ENCODE measurements around the gene EPAS1.

EPAS1 gene

GRCh38 chr2:46303822-46304221, 6.6 kb downstream of the EPAS1 start:
- H3K4me1 ChIP-seq (ENCODE audit: insufficient read depth, low read length) = peaks cover 29% of the 10 kb centered on the region

DNA sequence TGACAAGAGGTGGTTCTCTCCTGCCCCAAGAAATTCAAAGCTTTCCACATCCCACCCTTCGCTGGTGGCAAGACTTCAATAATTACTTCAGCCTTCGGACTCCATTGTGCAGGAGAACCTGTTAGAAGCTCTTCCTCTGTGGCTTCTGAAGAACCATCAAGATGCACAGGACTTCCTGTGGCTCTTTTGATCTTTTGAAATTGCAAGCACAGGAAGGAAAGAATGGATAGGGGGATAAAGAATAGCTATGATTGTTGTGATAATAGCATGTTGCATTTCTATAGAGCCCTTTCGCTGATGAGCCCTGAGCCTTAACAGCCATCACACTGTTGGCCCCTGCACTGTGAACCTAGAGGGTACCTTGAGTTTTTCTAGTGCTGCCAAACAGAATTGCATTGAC, 7.4 kb downstream of the EPAS1 start:
- peaks cover 24% of the 10 kb centered on the region for H3K4me1 ChIP-seq (ENCODE audit: insufficient read depth, low read length)
- 53% methylated on average over 3 of the region's 3 CpGs for WGBS
- H3K9ac ChIP-seq (ENCODE audit: low read depth, low read length) = no peak overlapping the region
- no peak overlapping the region for H3K27ac ChIP-seq (ENCODE audit: low read depth, low read length)
- H3K36me3 ChIP-seq (ENCODE audit: insufficient read depth, low read length) = no peaks in the 10 kb centered on the region
- H3K27me3 ChIP-seq (ENCODE audit: insufficient read depth, low read length) = peaks cover 41% of the 10 kb centered on the region
- H3K9me3 ChIP-seq (ENCODE audit: insufficient read depth, low read depth, low read length) = 0 out of 2 replicates have a peak, but pooled peaks cover 6% of the 10 kb centered on the region
- H3K4me3 ChIP-seq (ENCODE audit: low read length) = no peak overlapping the region

More at GRCh38 chr2:46303822-46304221, 6.6 kb downstream of the EPAS1 start:
- Histone ChIP-seq H3K9ac (ENCODE audit: low read depth, low read length) (no peak overlapping the region), H3K27me3 (ENCODE audit: insufficient read depth, low read length) (peaks cover 49% of the 10 kb centered on the region), H3K36me3 (ENCODE audit: insufficient read depth, low read length) (no peaks in the 10 kb centered on the region), H3K9me3 (ENCODE audit: insufficient read depth, low read depth, low read length) (0 out of 2 replicates have a peak, but pooled peaks cover 6% of the 10 kb centered on the region), H3K27ac (ENCODE audit: low read depth, low read length) (no peak overlapping the region), H3K4me3 (ENCODE audit: low read length) (no peak overlapping the region)
- 89% methylated on average over 5 of the region's 5 CpGs for WGBS

GRCh38 chr2:46305187-46305586, 8.0 kb downstream of the EPAS1 start:
- 96% methylated on average over 3 of the region's 3 CpGs for WGBS
- Histone ChIP-seq H3K4me1 (ENCODE audit: insufficient read depth, low read length) (peaks cover 18% of the 10 kb centered on the region), H3K9ac (ENCODE audit: low read depth, low read length) (no peak overlapping the region), H3K4me3 (ENCODE audit: low read length) (no peak overlapping the region), H3K36me3 (ENCODE audit: insufficient read depth, low read length) (no peaks in the 10 kb centered on the region), H3K9me3 (ENCODE audit: insufficient read depth, low read depth, low read length) (0 out of 2 replicates have a peak, but pooled peaks cover 6% of the 10 kb centered on the region), H3K27ac (ENCODE audit: low read depth, low read length) (no peak overlapping the region), H3K27me3 (ENCODE audit: insufficient read depth, low read length) (peaks cover 35% of the 10 kb centered on the region)

GRCh38 chr2:46305767-46306166, 8.6 kb downstream of the EPAS1 start:
- no peak overlapping the region for H3K9ac ChIP-seq (ENCODE audit: low read depth, low read length)
- peaks cover 15% of the 10 kb centered on the region for H3K4me1 ChIP-seq (ENCODE audit: insufficient read depth, low read length)
- 0 out of 2 replicates have a peak, but pooled peaks cover 6% of the 10 kb centered on the region for H3K9me3 ChIP-seq (ENCODE audit: insufficient read depth, low read depth, low read length)
- H3K36me3 ChIP-seq (ENCODE audit: insufficient read depth, low read length) = no peaks in the 10 kb centered on the region
- no peak overlapping the region for H3K27ac ChIP-seq (ENCODE audit: low read depth, low read length)
- peaks cover 30% of the 10 kb centered on the region for H3K27me3 ChIP-seq (ENCODE audit: insufficient read depth, low read length)
- H3K4me3 ChIP-seq (ENCODE audit: low read length) = no peak overlapping the region
- WGBS = 93% methylated on average over 4 of the region's 4 CpGs

DNA sequence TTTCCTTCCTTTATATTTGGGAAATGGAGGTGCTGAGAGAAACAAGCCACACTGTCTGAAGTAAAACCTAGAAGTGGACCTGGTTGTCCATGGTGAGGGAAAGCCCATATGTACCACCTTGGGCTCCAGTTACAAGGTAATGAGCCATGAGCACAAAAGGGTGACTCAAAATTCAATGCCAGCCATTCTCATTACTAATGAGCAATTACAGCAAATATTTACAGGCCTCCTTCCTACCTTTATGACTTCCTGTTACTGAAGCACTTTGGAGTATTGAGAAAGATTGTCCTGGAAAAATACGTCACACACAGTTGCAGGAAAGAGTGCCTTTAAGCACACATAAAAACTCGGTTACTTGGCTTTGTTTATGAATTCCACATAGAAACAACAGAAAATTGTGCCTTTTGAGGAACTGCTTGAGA, 9.1 kb downstream of the EPAS1 start:
- no peak overlapping the region for H3K4me3 ChIP-seq (ENCODE audit: low read length)
- 92% methylated on average over 2 of the region's 2 CpGs for WGBS
- no peaks in the 10 kb centered on the region for H3K36me3 ChIP-seq (ENCODE audit: insufficient read depth, low read length)
- peaks cover 24% of the 10 kb centered on the region for H3K27me3 ChIP-seq (ENCODE audit: insufficient read depth, low read length)
- H3K4me1 ChIP-seq (ENCODE audit: insufficient read depth, low read length) = peaks cover 15% of the 10 kb centered on the region
- 0 out of 2 replicates have a peak, but pooled peaks cover 6% of the 10 kb centered on the region for H3K9me3 ChIP-seq (ENCODE audit: insufficient read depth, low read depth, low read length)
- H3K9ac ChIP-seq (ENCODE audit: low read depth, low read length) = no peak overlapping the region
- H3K27ac ChIP-seq (ENCODE audit: low read depth, low read length) = no peak overlapping the region

- H3K9me3 ChIP-seq (ENCODE audit: insufficient read depth, low read depth, low read length) = 0 out of 2 replicates have a peak, but pooled peaks cover 6% of the 10 kb centered on the region
- H3K4me3 ChIP-seq (ENCODE audit: low read length) = no peak overlapping the region
- peaks cover 15% of the 10 kb centered on the region for H3K4me1 ChIP-seq (ENCODE audit: insufficient read depth, low read length)
- no peak overlapping the region for H3K27ac ChIP-seq (ENCODE audit: low read depth, low read length)
- no peaks in the 10 kb centered on the region for H3K36me3 ChIP-seq (ENCODE audit: insufficient read depth, low read length)
- 96% methylated on average over 8 of the region's 8 CpGs for WGBS
- H3K27me3 ChIP-seq (ENCODE audit: insufficient read depth, low read length) = peaks cover 16% of the 10 kb centered on the region
- H3K9ac ChIP-seq (ENCODE audit: low read depth, low read length) = no peak overlapping the region
Measured at GRCh38 chr2:46306988-46307655, 9.9 kb downstream of the EPAS1 start.

DNA sequence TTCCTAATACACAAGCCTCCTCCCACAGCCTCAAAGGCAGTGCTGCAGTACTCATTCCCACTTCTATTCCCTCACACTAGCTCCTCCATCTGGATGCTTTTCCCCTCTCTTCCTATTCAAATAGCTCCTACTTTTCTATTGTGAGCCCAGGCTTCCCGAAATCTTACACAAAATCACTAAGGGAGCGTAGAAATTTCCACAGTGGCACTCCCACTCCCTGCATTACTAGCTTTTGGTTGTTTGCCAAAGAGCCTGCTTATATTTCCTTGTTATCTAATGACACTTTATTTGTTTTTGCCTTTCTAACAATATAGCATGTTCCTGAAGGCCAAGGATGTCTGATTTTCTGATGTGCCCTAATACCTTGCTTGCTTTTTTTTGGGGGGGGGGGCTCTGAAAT, 10.9 kb downstream of the EPAS1 start:
- H3K9me3 ChIP-seq (ENCODE audit: insufficient read depth, low read depth, low read length) = 0 out of 2 replicates have a peak, but pooled peaks cover 6% of the 10 kb centered on the region
- no peak overlapping the region for H3K27ac ChIP-seq (ENCODE audit: low read depth, low read length)
- H3K27me3 ChIP-seq (ENCODE audit: insufficient read depth, low read length) = peaks cover 10% of the 10 kb centered on the region; the same call in 1 of the 2 replicates
- no peak overlapping the region for H3K4me3 ChIP-seq (ENCODE audit: low read length)
- WGBS = 82% methylated on average over 2 of the region's 2 CpGs
- H3K9ac ChIP-seq (ENCODE audit: low read depth, low read length) = no peak overlapping the region
- no peaks in the 10 kb centered on the region for H3K36me3 ChIP-seq (ENCODE audit: insufficient read depth, low read length)
- H3K4me1 ChIP-seq (ENCODE audit: insufficient read depth, low read length) = peaks cover 15% of the 10 kb centered on the region

- H3K4me1 ChIP-seq (ENCODE audit: insufficient read depth, low read length) = peaks cover 15% of the 10 kb centered on the region
- no peak overlapping the region for H3K27ac ChIP-seq (ENCODE audit: low read depth, low read length)
- WGBS = 60% methylated on average over 3 of the region's 3 CpGs
- no peaks in the 10 kb centered on the region for H3K36me3 ChIP-seq (ENCODE audit: insufficient read depth, low read length)
- H3K9ac ChIP-seq (ENCODE audit: low read depth, low read length) = no peak overlapping the region
- H3K27me3 ChIP-seq (ENCODE audit: insufficient read depth, low read length) = 0 out of 2 replicates have a peak, but pooled peaks cover 4% of the 10 kb centered on the region
- 0 out of 2 replicates have a peak, but pooled peaks cover 6% of the 10 kb centered on the region for H3K9me3 ChIP-seq (ENCODE audit: insufficient read depth, low read depth, low read length)
- H3K4me3 ChIP-seq (ENCODE audit: low read length) = no peak overlapping the region
Measured at GRCh38 chr2:46308629-46309028, 11.4 kb downstream of the EPAS1 start.

DNA sequence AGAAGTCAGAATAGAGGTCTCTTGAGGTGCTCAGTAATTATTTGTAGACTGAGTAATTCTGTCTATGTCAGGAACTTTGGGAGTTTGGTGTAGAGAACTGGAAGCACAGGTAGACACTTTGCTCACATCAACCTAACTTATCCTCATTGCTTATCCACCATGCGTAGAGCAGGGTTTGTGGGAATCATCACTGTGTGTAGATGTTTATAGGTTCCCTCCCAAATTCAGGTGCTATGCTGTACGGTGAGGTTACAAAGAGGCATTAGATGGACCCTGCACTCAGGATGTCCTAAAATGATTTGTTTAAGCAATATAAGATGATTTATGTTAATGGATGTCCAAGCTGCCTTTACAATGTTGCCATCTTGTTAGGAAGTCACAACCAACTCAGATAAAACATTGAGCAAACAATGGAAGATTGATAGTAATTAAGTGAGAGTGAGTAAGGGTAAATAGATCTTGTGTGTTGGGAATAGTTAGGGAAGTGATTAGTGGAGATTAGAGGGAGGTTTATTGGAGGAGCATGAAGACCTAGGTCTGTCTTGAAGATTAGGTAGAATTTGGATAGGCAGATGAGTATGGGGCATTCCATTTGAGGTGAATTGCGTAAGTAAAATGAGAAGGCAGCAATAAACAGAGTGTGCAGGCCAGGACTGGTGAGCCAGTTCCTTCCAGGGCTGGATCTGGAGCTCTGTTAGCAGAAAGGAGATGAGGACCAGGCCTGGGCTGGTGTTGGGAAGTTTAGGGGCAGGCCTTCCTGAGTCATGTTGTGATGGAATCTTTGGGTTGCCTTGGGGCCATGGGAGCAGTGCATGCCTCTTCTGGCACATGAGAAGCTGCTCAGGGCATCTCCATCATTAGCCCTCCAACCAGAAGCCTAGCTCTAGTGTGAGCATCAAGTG, 12.1 kb downstream of the EPAS1 start:
- no peaks in the 10 kb centered on the region for H3K27me3 ChIP-seq (ENCODE audit: insufficient read depth, low read length)
- no peak overlapping the region for H3K27ac ChIP-seq (ENCODE audit: low read depth, low read length)
- no peak overlapping the region for H3K4me3 ChIP-seq (ENCODE audit: low read length)
- no peaks in the 10 kb centered on the region for H3K36me3 ChIP-seq (ENCODE audit: insufficient read depth, low read length)
- H3K9ac ChIP-seq (ENCODE audit: low read depth, low read length) = no peak overlapping the region
- H3K9me3 ChIP-seq (ENCODE audit: insufficient read depth, low read depth, low read length) = 0 out of 2 replicates have a peak, but pooled peaks cover 6% of the 10 kb centered on the region
- peaks cover 12% of the 10 kb centered on the region for H3K4me1 ChIP-seq (ENCODE audit: insufficient read depth, low read length)
- 89% methylated on average over 3 of the region's 3 CpGs for WGBS

DNA sequence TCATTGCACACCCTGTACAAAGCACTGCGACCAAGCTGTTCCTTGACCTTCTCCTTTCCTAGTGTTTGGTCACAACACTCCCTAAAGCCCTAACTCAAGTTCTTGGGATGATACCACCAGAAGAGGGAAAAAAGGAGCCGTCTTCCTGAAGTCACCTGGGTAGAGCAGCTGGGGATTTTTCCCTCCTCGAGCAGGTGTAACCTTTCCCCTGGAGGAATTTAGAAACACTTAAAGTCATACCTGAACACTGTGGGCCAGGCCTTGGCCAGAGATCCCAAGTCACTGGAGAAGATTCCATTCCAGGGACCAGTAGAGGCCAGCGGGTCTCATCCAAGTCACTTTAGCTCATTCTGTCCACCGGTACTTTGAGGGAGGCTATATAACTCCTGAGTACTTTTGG, 13.2 kb downstream of the EPAS1 start:
- no peak overlapping the region for H3K27ac ChIP-seq (ENCODE audit: low read depth, low read length)
- WGBS = 93% methylated on average over 5 of the region's 5 CpGs
- no peaks in the 10 kb centered on the region for H3K27me3 ChIP-seq (ENCODE audit: insufficient read depth, low read length)
- H3K36me3 ChIP-seq (ENCODE audit: insufficient read depth, low read length) = no peaks in the 10 kb centered on the region
- H3K9ac ChIP-seq (ENCODE audit: low read depth, low read length) = no peak overlapping the region
- H3K4me3 ChIP-seq (ENCODE audit: low read length) = no peak overlapping the region
- H3K4me1 ChIP-seq (ENCODE audit: insufficient read depth, low read length) = 0 out of 2 replicates have a peak, but pooled peaks cover 4% of the 10 kb centered on the region
- no peaks in the 10 kb centered on the region for H3K9me3 ChIP-seq (ENCODE audit: insufficient read depth, low read depth, low read length)

DNA sequence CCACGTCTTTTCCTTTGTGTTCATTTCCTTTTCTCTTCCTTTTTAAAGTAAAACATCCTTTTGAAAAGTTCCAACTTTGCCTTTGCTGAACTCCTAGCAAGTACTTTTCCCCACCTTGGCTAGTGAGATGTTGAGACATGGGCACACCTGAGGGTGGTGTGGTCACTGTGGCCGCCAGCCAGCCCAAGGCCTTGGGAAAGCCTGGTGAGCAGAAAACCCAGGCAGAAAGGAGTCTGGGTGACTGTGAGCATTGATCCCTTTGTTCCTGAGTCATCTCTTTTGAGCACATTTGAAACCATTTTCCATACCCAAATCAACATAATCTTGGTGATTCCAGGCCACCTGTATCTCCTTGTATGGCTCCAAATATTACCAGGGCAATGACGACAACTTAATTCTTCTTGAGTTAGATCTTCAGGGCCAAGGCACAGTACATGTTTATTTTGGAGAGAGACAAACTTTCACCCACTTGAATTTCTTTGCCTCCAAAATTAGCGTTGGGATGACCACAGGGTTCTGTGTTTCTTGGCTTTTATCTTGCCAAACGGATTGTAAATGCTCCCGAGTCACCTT, 14.5 kb downstream of the EPAS1 start:
- H3K4me1 ChIP-seq (ENCODE audit: insufficient read depth, low read length) = 0 out of 2 replicates have a peak, but pooled peaks cover under 1% of the 10 kb centered on the region

More for the DNA sequence above, 14.5 kb downstream of the EPAS1 start:
- Histone ChIP-seq H3K27me3 (ENCODE audit: insufficient read depth, low read length) (no peaks in the 10 kb centered on the region), H3K27ac (ENCODE audit: low read depth, low read length) (no peak overlapping the region), H3K9me3 (ENCODE audit: insufficient read depth, low read depth, low read length) (no peaks in the 10 kb centered on the region), H3K4me3 (ENCODE audit: low read length) (no peak overlapping the region), H3K9ac (ENCODE audit: low read depth, low read length) (no peak overlapping the region), H3K36me3 (ENCODE audit: insufficient read depth, low read length) (no peaks in the 10 kb centered on the region)
- WGBS = 92% methylated on average over 6 of the region's 6 CpGs
